Measurements from ENCODE around the gene TEN1. TPM values are rescaled to one million over a fixed set of nuclear protein-coding genes. Genes with fewer than 3 reads are reported as not detected.
A peak's percentile ranks its signal among the peaks of the same experiment; 100 is the strongest.
"Not testable (repeated sequence)": the region's sequence is repeated elsewhere in the genome, so short reads cannot be mapped to it uniquely, and the experiment has no call there.

The TEN1 gene
- total RNA-seq, 2 donors from 2014 or later = 15.3 to 18.5 TPM

- no peak overlapping the region for H3K27ac Mint-ChIP-seq
- no peaks in the 10 kb centered on the region for H3K4me1 Mint-ChIP-seq
- peaks cover 76% of the 10 kb centered on the region for H3K36me3 Mint-ChIP-seq (ENCODE audit: low read depth)
Measured at GRCh38 chr17:76040376-76040775, 61.3 kb downstream of the TEN1 start.

GRCh38 chr17:76042868-76043267 lies 63.8 kb downstream of the TEN1 start:
- ATAC-seq (replicated peaks); H3K4me3 Mint-ChIP-seq; H3K4me1 Mint-ChIP-seq; H3K27me3 Mint-ChIP-seq; H3K9me3 Mint-ChIP-seq; H3K27ac Mint-ChIP-seq: not testable (repeated sequence)
- H3K36me3 Mint-ChIP-seq (ENCODE audit: low read depth) = peaks cover 99% of the 10 kb centered on the region

More at GRCh38 chr17:76040376-76040775, 61.3 kb downstream of the TEN1 start:
- H3K27me3 Mint-ChIP-seq = no peaks in the 10 kb centered on the region
- no peak overlapping the region for H3K4me3 Mint-ChIP-seq
- ATAC-seq (replicated peaks) = no peak
- H3K9me3 Mint-ChIP-seq = no peaks in the 10 kb centered on the region

GRCh38 chr17:76044475-76045007 lies 65.5 kb downstream of the TEN1 start:
- H3K27me3 Mint-ChIP-seq; H3K4me3 Mint-ChIP-seq; H3K9me3 Mint-ChIP-seq; ATAC-seq (replicated peaks); H3K4me1 Mint-ChIP-seq: not testable (repeated sequence)
- Mint-ChIP-seq H3K27ac (peak overlapping the region; percentile 52), H3K36me3 (ENCODE audit: low read depth) (peaks cover 99% of the 10 kb centered on the region)

- no peak for ATAC-seq (replicated peaks)
- Mint-ChIP-seq H3K36me3 (ENCODE audit: low read depth) (peaks cover 99% of the 10 kb centered on the region), H3K9me3 (no peaks in the 10 kb centered on the region), H3K27me3 (no peaks in the 10 kb centered on the region), H3K27ac (no peak overlapping the region), H3K4me1 (peaks cover 15% of the 10 kb centered on the region), H3K4me3 (no peak overlapping the region)
Measured at GRCh38 chr17:76046064-76046463, 67.0 kb downstream of the TEN1 start.

GRCh38 chr17:76048025-76048605 lies 69.1 kb downstream of the TEN1 start:
- Mint-ChIP-seq H3K27me3 (no peaks in the 10 kb centered on the region), H3K4me3 (no peak overlapping the region), H3K36me3 (ENCODE audit: low read depth) (peaks cover 99% of the 10 kb centered on the region), H3K27ac (peak overlapping the region; percentile 81), H3K4me1 (peaks cover 20% of the 10 kb centered on the region), H3K9me3 (no peaks in the 10 kb centered on the region)
- ATAC-seq (replicated peaks) = no peak

GRCh38 chr17:76048711-76049110 lies 69.7 kb downstream of the TEN1 start:
- ATAC-seq (replicated peaks) = peak; percentile 39
- Mint-ChIP-seq H3K4me3 (peak overlapping the region; percentile 21), H3K4me1 (peaks cover 25% of the 10 kb centered on the region), H3K27me3 (no peaks in the 10 kb centered on the region), H3K9me3 (no peaks in the 10 kb centered on the region), H3K27ac (peak overlapping the region; percentile 81), H3K36me3 (ENCODE audit: low read depth) (peaks cover 99% of the 10 kb centered on the region)

GRCh38 chr17:76049239-76049638 lies 70.2 kb downstream of the TEN1 start:
- H3K27ac Mint-ChIP-seq = peak overlapping the region; percentile 81
- ATAC-seq (replicated peaks) = no peak
- peaks cover 30% of the 10 kb centered on the region for H3K4me1 Mint-ChIP-seq
- no peaks in the 10 kb centered on the region for H3K9me3 Mint-ChIP-seq
- H3K4me3 Mint-ChIP-seq = peak overlapping the region; percentile 21
- no peaks in the 10 kb centered on the region for H3K27me3 Mint-ChIP-seq
- H3K36me3 Mint-ChIP-seq (ENCODE audit: low read depth) = peaks cover 99% of the 10 kb centered on the region

- peaks cover 99% of the 10 kb centered on the region for H3K36me3 Mint-ChIP-seq (ENCODE audit: low read depth)
- H3K27ac Mint-ChIP-seq = peak overlapping the region; percentile 81
Measured at GRCh38 chr17:76049836-76050537, 70.9 kb downstream of the TEN1 start.

More at GRCh38 chr17:76049836-76050537, 70.9 kb downstream of the TEN1 start:
- Mint-ChIP-seq H3K27me3 (no peaks in the 10 kb centered on the region), H3K9me3 (no peaks in the 10 kb centered on the region), H3K4me1 (peaks cover 30% of the 10 kb centered on the region), H3K4me3 (no peak overlapping the region)
- ATAC-seq (replicated peaks) = no peak

Other genes starting within 250 kb of the TEN1 start
- gene GALK1, start 214.0 kb upstream of the TEN1 start, total RNA-seq = 10 to 100 TPM; 43.4 to 51.4 TPM
- gene UNK, start 194.4 kb upstream of the TEN1 start, total RNA-seq = 10 to 100 TPM; 19.0 to 22.1 TPM
- 100 to 1,000 TPM; 153 to 160 TPM for gene UNC13D, start 134.8 kb upstream of the TEN1 start, total RNA-seq
- gene WBP2, start 123.9 kb upstream of the TEN1 start, total RNA-seq = 100 to 1,000 TPM in 1 of 2 donors, 10 to 100 TPM in 1; 67.4 to 127 TPM
- 10 to 100 TPM; 11.0 to 32.4 TPM for gene TRIM47, start 100.7 kb upstream of the TEN1 start, total RNA-seq
- 10 to 100 TPM; 20.3 to 33.9 TPM for gene TRIM65, start 82.3 kb upstream of the TEN1 start, total RNA-seq
- gene MRPL38, start 74.4 kb upstream of the TEN1 start, total RNA-seq = 100 to 1,000 TPM in 1 of 2 donors, 10 to 100 TPM in 1; 74.2 to 113 TPM
- 10 to 100 TPM in 1 of 2 donors, 1 to 10 TPM in 1; 9.2 to 10.6 TPM for gene FBF1, start 38.2 kb upstream of the TEN1 start, total RNA-seq
- 10 to 100 TPM; 24.0 to 35.2 TPM for gene ACOX1, start 74 bp upstream of the TEN1 start, total RNA-seq
- gene CDK3, start 21.6 kb downstream of the TEN1 start, total RNA-seq = 1 to 10 TPM; 8.0 to 9.0 TPM
- under 1 TPM in 1 of 2 donors, not detected in 1; 0.11 TPM for gene EVPL, start 48.1 kb downstream of the TEN1 start, total RNA-seq
- 100 to 1,000 TPM; 109 to 117 TPM for gene SRP68, start 93.3 kb downstream of the TEN1 start, total RNA-seq
- 10 to 100 TPM in 1 of 2 donors, 1 to 10 TPM in 1; 7.5 to 14.8 TPM for gene GALR2, start 95.5 kb downstream of the TEN1 start, total RNA-seq
- gene ZACN, start 99.9 kb downstream of the TEN1 start, total RNA-seq = 10 to 100 TPM in 1 of 2 donors, 1 to 10 TPM in 1; 6.5 to 13.5 TPM
- gene EXOC7, start 124.5 kb downstream of the TEN1 start, total RNA-seq = 100 to 1,000 TPM; 104 to 117 TPM
- under 1 TPM in 1 of 2 donors, not detected in 1; 0.15 TPM for gene FOXJ1, start 162.0 kb downstream of the TEN1 start, total RNA-seq

All from activated T-helper 17 cell treated with anti-CD3 and anti-CD28 coated beads, Interleukin-2, amount 50 U/mL, for 72 hours (primary cell).